ENCODE data around the gene GUCA1A.

The GUCA1A gene

GRCh38 chr6:42154461-42155209, 18.5 kb upstream of the GUCA1A start:
- TF ChIP-seq CTCF (IDR thresholded peaks at IDR 0.05; ENCODE audit: control insufficient read depth, insufficient read depth, low read depth, low read length, missing control alignments): no peak
- H3K4me3 ChIP-seq (ENCODE audit: control insufficient read depth, low read depth, low read length): no peak overlapping the region
- DNase-seq (ENCODE audit: low read depth): no peak

- DNase-seq (ENCODE audit: low read depth): no peak
- no peak for TF ChIP-seq CTCF (IDR thresholded peaks at IDR 0.05; ENCODE audit: control insufficient read depth, insufficient read depth, low read depth, low read length, missing control alignments)
- H3K4me3 ChIP-seq (ENCODE audit: control insufficient read depth, low read depth, low read length): no peak overlapping the region
Observed at GRCh38 chr6:42155293-42155692, 17.9 kb upstream of the GUCA1A start.

GRCh38 chr6:42156638-42157037, 16.5 kb upstream of the GUCA1A start:
- no peak overlapping the region for H3K4me3 ChIP-seq (ENCODE audit: control insufficient read depth, low read depth, low read length)
- no peak for DNase-seq (ENCODE audit: low read depth)
- TF ChIP-seq CTCF (IDR thresholded peaks at IDR 0.05; ENCODE audit: control insufficient read depth, insufficient read depth, low read depth, low read length, missing control alignments): no peak

- no peak overlapping the region for H3K4me3 ChIP-seq (ENCODE audit: control insufficient read depth, low read depth, low read length)
- no peak for DNase-seq (ENCODE audit: low read depth)
- TF ChIP-seq CTCF (IDR thresholded peaks at IDR 0.05; ENCODE audit: control insufficient read depth, insufficient read depth, low read depth, low read length, missing control alignments): no peak
Observed at GRCh38 chr6:42158011-42158410, 15.2 kb upstream of the GUCA1A start.

GRCh38 chr6:42158631-42159030, 14.5 kb upstream of the GUCA1A start:
- DNase-seq (ENCODE audit: low read depth): no peak
- no peak overlapping the region for H3K4me3 ChIP-seq (ENCODE audit: control insufficient read depth, low read depth, low read length)
- TF ChIP-seq CTCF (IDR thresholded peaks at IDR 0.05; ENCODE audit: control insufficient read depth, insufficient read depth, low read depth, low read length, missing control alignments): no peak

GRCh38 chr6:42159431-42160024, 13.6 kb upstream of the GUCA1A start:
- no peak for TF ChIP-seq CTCF (IDR thresholded peaks at IDR 0.05; ENCODE audit: control insufficient read depth, insufficient read depth, low read depth, low read length, missing control alignments)
- H3K4me3 ChIP-seq (ENCODE audit: control insufficient read depth, low read depth, low read length): no peak overlapping the region
- DNase-seq (ENCODE audit: low read depth): no peak

Data from AG09309 (cell line).